Gastrocnemius medialis (tissue), 4 donors: ENCODE results near the gene MCF2L2.
"Not testable (repeated sequence)": the region's sequence is repeated elsewhere in the genome, so short reads cannot be mapped to it uniquely, and the experiment has no call there.

Source experiments
- CTCF ChIP-seq, 5 experiments: fragments of 450-650 bp in 3 of 5; fragments of 200-600 bp in 2 of 5; sonication (generic) in 2 of 5; IDR thresholded peaks in 4 of 5; conservative IDR thresholded peaks in 1 of 5; 1 replicate in 4 of 5; 2 replicates in 1 of 5; pipeline ENCODE4 v1.5.1; 2016 to 2019; ENCODE audit warnings: antibody characterized with exemption in 5 of 5, mild to moderate bottlenecking in 3 of 5, moderate library complexity in 3 of 5
- POLR2A ChIP-seq, 2 donors: fragments of 450-650 bp; IDR thresholded peaks; one replicate each; pipeline ENCODE4 v1.6.1; 2017; ENCODE audit warnings: antibody characterized with exemption in 2 of 2, mild to moderate bottlenecking in 2 of 2, moderate library complexity in 2 of 2

- TF ChIP-seq POLR2A (IDR thresholded peaks at IDR 0.05); CTCF (IDR thresholded peaks at IDR 0.05 in 4 of 5, conservative IDR thresholded peaks at IDR 0.05 in 1 of 5): not testable (repeated sequence)
Observed at GRCh38 chr3:183465710-183466109, 37.3 kb upstream of the MCF2L2 start.
